ENCODE results near the gene THADA.

Gene THADA

GRCh38 chr2:43420389-43420801, 175.4 kb downstream of the THADA start:
- Histone ChIP-seq H3K36me3 (no peaks in the 10 kb centered on the region), H3K9me3 (ENCODE audit: severe bottlenecking) (no peaks in the 10 kb centered on the region), H3K4me3 (ENCODE audit: low read depth, low read length) (no peak overlapping the region), H3K27me3 (ENCODE audit: insufficient read depth, low read depth, severe bottlenecking) (no peaks in the 10 kb centered on the region), H3K27ac (no peak overlapping the region)
- no peak for TF ChIP-seq CTCF (IDR thresholded peaks at IDR 0.05; ENCODE audit: low read depth, low read length)
- no peak for DNase-seq

- Histone ChIP-seq H3K36me3 (no peaks in the 10 kb centered on the region), H3K9me3 (ENCODE audit: severe bottlenecking) (no peaks in the 10 kb centered on the region), H3K27me3 (ENCODE audit: insufficient read depth, low read depth, severe bottlenecking) (no peaks in the 10 kb centered on the region), H3K27ac (no peak overlapping the region), H3K4me3 (ENCODE audit: low read depth, low read length) (no peak overlapping the region)
- TF ChIP-seq CTCF (IDR thresholded peaks at IDR 0.05; ENCODE audit: low read depth, low read length): no peak
- DNase-seq: no peak
Observed at GRCh38 chr2:43419876-43420275, 176.0 kb downstream of the THADA start.

- Histone ChIP-seq H3K4me3 (ENCODE audit: low read depth, low read length) (no peak overlapping the region), H3K9me3 (ENCODE audit: severe bottlenecking) (no peaks in the 10 kb centered on the region), H3K27ac (no peak overlapping the region), H3K36me3 (no peaks in the 10 kb centered on the region), H3K27me3 (ENCODE audit: insufficient read depth, low read depth, severe bottlenecking) (no peaks in the 10 kb centered on the region)
- TF ChIP-seq CTCF (IDR thresholded peaks at IDR 0.05; ENCODE audit: low read depth, low read length): no peak
- DNase-seq: no peak
Observed at GRCh38 chr2:43419243-43419642, 176.6 kb downstream of the THADA start.

GRCh38 chr2:43418680-43419079, 177.2 kb downstream of the THADA start:
- TF ChIP-seq CTCF (IDR thresholded peaks at IDR 0.05; ENCODE audit: low read depth, low read length): no peak
- Histone ChIP-seq H3K4me3 (ENCODE audit: low read depth, low read length) (no peak overlapping the region), H3K27ac (no peak overlapping the region), H3K36me3 (no peaks in the 10 kb centered on the region), H3K9me3 (ENCODE audit: severe bottlenecking) (no peaks in the 10 kb centered on the region), H3K27me3 (ENCODE audit: insufficient read depth, low read depth, severe bottlenecking) (no peaks in the 10 kb centered on the region)
- no peak for DNase-seq

- Histone ChIP-seq H3K36me3 (no peaks in the 10 kb centered on the region), H3K4me3 (ENCODE audit: low read depth, low read length) (no peak overlapping the region), H3K27ac (no peak overlapping the region), H3K9me3 (ENCODE audit: severe bottlenecking) (no peaks in the 10 kb centered on the region), H3K27me3 (ENCODE audit: insufficient read depth, low read depth, severe bottlenecking) (no peaks in the 10 kb centered on the region)
- DNase-seq: no peak
- no peak for TF ChIP-seq CTCF (IDR thresholded peaks at IDR 0.05; ENCODE audit: low read depth, low read length)
Observed at GRCh38 chr2:43417300-43417699, 178.5 kb downstream of the THADA start.

- H3K9me3 ChIP-seq (ENCODE audit: severe bottlenecking): no peaks in the 10 kb centered on the region
- no peak overlapping the region for H3K4me3 ChIP-seq (ENCODE audit: low read depth, low read length)
- no peak for DNase-seq
- no peak for TF ChIP-seq CTCF (IDR thresholded peaks at IDR 0.05; ENCODE audit: low read depth, low read length)
- no peak overlapping the region for H3K27ac ChIP-seq
- no peaks in the 10 kb centered on the region for H3K27me3 ChIP-seq (ENCODE audit: insufficient read depth, low read depth, severe bottlenecking)
- H3K36me3 ChIP-seq: no peaks in the 10 kb centered on the region
Observed at GRCh38 chr2:43415592-43415991, 180.2 kb downstream of the THADA start.

Measured in WERI-Rb-1 (cell line).